A549 (cell line): Measurements from ENCODE around the gene DNM3. TPM values are rescaled to one million over a fixed set of nuclear protein-coding genes. Genes with fewer than 3 reads are reported as not detected.

Experiments used
- ATAC-seq, 2 experiments: fragments of 200-7000 bp in 1 of 2; fragments of >200 bp in 1 of 2; cut with Nextera tagmentation in 1 of 2; cut with Tn5 transposase in 1 of 2; 3 replicates each; pipeline versions ENCODE4 v1.8.0 to v1.9.1; 2018 to 2020; ENCODE audit warnings: mild to moderate bottlenecking in 1 of 2, moderate library complexity in 1 of 2
- CTCF ChIA-PET: fragments of 300-600 bp; sonication (Branson Sonifier 250); formaldehyde crosslinking; extraction: SDS; loops from one replicate; lab custom pipeline; 2021; ENCODE audit warnings: antibody characterized with exemption, inconsistent platforms; lab: Yijun Ruan, JAX
- POLR2A ChIA-PET: fragments of 350-600 bp; formaldehyde crosslinking; extraction: SDS; loops from one replicate; lab custom pipeline; 2021; ENCODE audit warnings: antibody characterized with exemption, inconsistent platforms; lab: Yijun Ruan, JAX
- DNase-seq, 2 experiments: peaks; one replicate each; pipeline versions ENCODE4 v3.0.0 to v3.0.0-alpha.2; 2011 to 2016; ENCODE audit warnings: low read depth in 1 of 2, low spot score in 1 of 2
- FAIRE-seq: peaks from 2 replicates; lab custom pipeline; 2011; peaks lifted over from hg19 to GRCh38; lab: Jason Lieb, UNC
- H3K27ac ChIP-seq, 2 experiments: fragments of >200 bp; sonication (Bioruptor Twin); formaldehyde crosslinking; 3 replicates each; pipeline ENCODE4 v1.5.1; 2016 to 2017
- H3K4me1 ChIP-seq: fragments of >200 bp; sonication (Bioruptor Twin); formaldehyde crosslinking; 3 replicates; pipeline ENCODE4 v1.6.1; 2016
- H3K4me2 ChIP-seq: fragments of >200 bp; sonication (Bioruptor Twin); formaldehyde crosslinking; 3 replicates; pipeline ENCODE4 v1.6.1; 2016
- H3K4me3 ChIP-seq: fragments of >200 bp; sonication (Bioruptor Twin); formaldehyde crosslinking; 3 replicates; pipeline ENCODE4 v1.5.1; 2016
- H3K9me3 ChIP-seq: fragments of >200 bp; sonication (Bioruptor Twin); formaldehyde crosslinking; 3 replicates; pipeline ENCODE4 v1.6.1; 2016
- BCL3 ChIP-seq: fragments of >200 bp; sonication (Bioruptor Twin); formaldehyde crosslinking; IDR thresholded peaks from 3 replicates; pipeline ENCODE4 v1.6.1; 2016
- BHLHE40 ChIP-seq: IDR thresholded peaks from 2 replicates; pipeline ENCODE4 v1.6.1; 2012; ENCODE audit warnings: low read depth, low read length, inconsistent platforms
- CBX2 ChIP-seq: fragments of 200-600 bp; sonication (generic); IDR thresholded peaks from 2 replicates; pipeline ENCODE4 v1.6.1; 2016; ENCODE audit warnings: low read depth, mild to moderate bottlenecking, borderline replicate concordance
- CHD2 ChIP-seq: fragments of 150-350 bp; IDR thresholded peaks from 2 replicates; pipeline ENCODE4 v1.6.1; 2014; ENCODE audit warnings: low read length; ENCODE audit not compliant: partially characterized antibody
- CHD4 ChIP-seq: fragments of 200-600 bp; sonication (generic); IDR thresholded peaks from 2 replicates; pipeline ENCODE4 v1.6.1; 2016; ENCODE audit warnings: antibody characterized with exemption, mild to moderate bottlenecking, borderline replicate concordance
- CTCF ChIP-seq: fragments of >200 bp; sonication (Bioruptor Twin); formaldehyde crosslinking; IDR thresholded peaks from 3 replicates; pipeline ENCODE4 v1.5.1; 2016
- EHF ChIP-seq: fragments of 250-450 bp; sonication (Bioruptor Pico); IDR thresholded peaks from 2 replicates; pipeline ENCODE4 v1.5.0; 2020; ENCODE audit warnings: mild to moderate bottlenecking
- EP300 ChIP-seq, 2 experiments: fragments of >200 bp; sonication (Bioruptor Twin); formaldehyde crosslinking; IDR thresholded peaks; 2 replicates in 1 of 2; 3 replicates in 1 of 2; pipeline ENCODE4 v1.6.1; 2016 to 2017
- ESRRA ChIP-seq: fragments of 150-350 bp; IDR thresholded peaks from 2 replicates; pipeline ENCODE4 v1.6.1; 2014; ENCODE audit warnings: mild to moderate bottlenecking, low read length, borderline replicate concordance
- FOSB ChIP-seq: fragments of 250-450 bp; sonication (Bioruptor Pico); IDR thresholded peaks from 2 replicates; pipeline ENCODE4 v1.5.0; 2020; ENCODE audit warnings: mild to moderate bottlenecking, moderate library complexity
- FOSL2 ChIP-seq, 2 experiments: fragments of 450-650 bp in 1 of 2; fragments of >200 bp in 1 of 2; sonication (Bioruptor Twin) in 1 of 2; formaldehyde crosslinking; IDR thresholded peaks; 2 replicates each; pipeline versions ENCODE4 v1.5.0 to v1.6.1; 2016 to 2020; ENCODE audit warnings: mild to moderate bottlenecking in 1 of 2, moderate library complexity in 1 of 2
- FOXS1 ChIP-seq: fragments of 250-450 bp; sonication (Bioruptor Pico); IDR thresholded peaks from 2 replicates; pipeline ENCODE4 v1.5.0; 2020; ENCODE audit warnings: mild to moderate bottlenecking, moderate library complexity
- HEYL ChIP-seq: fragments of 250-450 bp; sonication (Bioruptor Pico); IDR thresholded peaks from 2 replicates; pipeline ENCODE4 v1.8.0; 2021; ENCODE audit warnings: mild to moderate bottlenecking, moderate library complexity
- JUNB ChIP-seq: fragments of >200 bp; sonication (Bioruptor Twin); formaldehyde crosslinking; IDR thresholded peaks from 2 replicates; pipeline ENCODE4 v1.6.1; 2016
- KDM1A ChIP-seq: fragments of 200-600 bp; sonication (generic); IDR thresholded peaks from 2 replicates; pipeline ENCODE4 v1.6.1; 2016; ENCODE audit warnings: low read depth, mild to moderate bottlenecking
- NR3C1 ChIP-seq: fragments of >200 bp; sonication (Bioruptor Twin); formaldehyde crosslinking; IDR thresholded peaks from 3 replicates; pipeline ENCODE4 v1.6.1; 2017
- PHF8 ChIP-seq: fragments of 200-600 bp; sonication (generic); IDR thresholded peaks from 2 replicates; pipeline ENCODE4 v1.6.1; 2016; ENCODE audit warnings: low read depth, mild to moderate bottlenecking, antibody characterized with exemption, moderate library complexity, borderline replicate concordance
- POLR2AphosphoS2 ChIP-seq: conservative IDR thresholded peaks from 2 replicates; pipeline ENCODE4 v1.6.1; 2012; ENCODE audit warnings: low read length, improper control_type of control experiment, inconsistent platforms
- RAD21 ChIP-seq, 2 experiments: fragments of >200 bp in 1 of 2; sonication (Bioruptor Twin) in 1 of 2; formaldehyde crosslinking in 1 of 2; IDR thresholded peaks in 1 of 2; conservative IDR thresholded peaks in 1 of 2; 2 replicates in 1 of 2; 3 replicates in 1 of 2; pipeline ENCODE4 v1.6.1; 2012 to 2018; ENCODE audit warnings: inconsistent platforms in 1 of 2
- RCOR1 ChIP-seq: fragments of 150-350 bp; IDR thresholded peaks from 2 replicates; pipeline ENCODE4 v1.6.1; 2014; ENCODE audit warnings: antibody characterized with exemption, low read length, low read depth
- RFX5 ChIP-seq: fragments of 450-650 bp; IDR thresholded peaks from 2 replicates; pipeline ENCODE4 v1.7.1; 2014; ENCODE audit warnings: antibody characterized with exemption, mild to moderate bottlenecking, moderate library complexity
- SMC3 ChIP-seq: fragments of >200 bp; sonication (Bioruptor Twin); formaldehyde crosslinking; IDR thresholded peaks from 3 replicates; pipeline ENCODE4 v1.6.1; 2018; ENCODE audit warnings: inconsistent platforms
- SREBF2 ChIP-seq: fragments of 450-650 bp; IDR thresholded peaks from 2 replicates; pipeline ENCODE4 v1.6.1; 2014; ENCODE audit warnings: mild to moderate bottlenecking, moderate library complexity
- TP53 ChIP-seq: fragments of 250-450 bp; sonication (Bioruptor Pico); IDR thresholded peaks from 2 replicates; pipeline ENCODE4 v1.5.0; 2021; ENCODE audit warnings: mild to moderate bottlenecking, moderate library complexity
- ZFP36 ChIP-seq: fragments of 450-650 bp; IDR thresholded peaks from 2 replicates; pipeline ENCODE4 v1.6.1; 2014; ENCODE audit warnings: borderline replicate concordance; ENCODE audit not compliant: partially characterized antibody
- WGBS: methylation state at CpG from one replicate; pipeline ENCODE4 v1.1.6; 2017; ENCODE audit errors: missing lambda C conversion rate; 5-methylcytosine and 5-hydroxymethylcytosine counted together
- polyA plus RNA-seq, 4 experiments: library from polyadenylated mRNA; depleted of rRNA in 3 of 4; stranded (reverse); fragments of >200 nt; fragmentation: RNase III in 1 of 4; extraction: RNeasy Plus Mini Kit Qiagen cat#74134 plus additional on column Dnase treatment in 1 of 4; gene quantifications; 2 replicates in 3 of 4; 3 replicates in 1 of 4; pipeline ENCODE4 v1.2.3, GENCODE V29; 2011 to 2017
- TF ChIP-seq, protein P1 (sequence below): IDR thresholded peaks from 2 replicates; pipeline ENCODE4 v1.6.1; 2012
- TF ChIP-seq, protein P2 (sequence below): IDR thresholded peaks from 2 replicates; pipeline ENCODE4 v1.6.1; 2012
- TF ChIP-seq, protein P3 (sequence below): fragments of 200-600 bp; sonication (generic); IDR thresholded peaks from 2 replicates; pipeline ENCODE4 v1.6.1; 2016; ENCODE audit warnings: antibody characterized with exemption, mild to moderate bottlenecking, moderate library complexity
- TF ChIP-seq, protein P4 (sequence below): fragments of 150-350 bp; IDR thresholded peaks from 2 replicates; pipeline ENCODE4 v1.6.1; 2014; ENCODE audit warnings: low read depth, mild to moderate bottlenecking, low read length

The DNM3 gene
- polyA plus RNA-seq, 2 of the 4 experiments (the other 2 are of a cell fraction) = 0.57 to 1.5 TPM

DNA sequence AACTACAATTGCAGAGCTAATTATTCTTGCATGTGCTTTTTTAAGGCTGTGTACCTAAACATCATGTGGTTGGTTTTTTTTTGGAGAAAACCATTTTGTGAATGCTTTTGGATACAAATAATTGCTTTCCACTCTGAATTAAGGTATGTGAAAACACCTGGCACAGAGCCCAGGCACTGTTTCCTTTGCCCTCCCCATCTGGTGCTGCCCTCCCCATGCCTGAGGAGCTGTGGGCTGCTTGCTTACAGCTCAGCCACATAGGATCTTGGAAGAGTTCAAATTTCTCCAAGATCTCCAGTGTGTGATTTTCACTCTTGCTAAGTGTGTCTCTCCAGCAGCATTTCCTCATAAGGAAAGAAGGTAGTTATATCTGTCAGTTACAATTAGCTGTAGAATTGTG, 27.8 kb downstream of the DNM3 start:
- no peaks in the 10 kb centered on the region for H3K9me3 ChIP-seq
- no peak overlapping the region for H3K27ac ChIP-seq
- H3K4me3 ChIP-seq = no peak overlapping the region
- ATAC-seq (no peak), DNase-seq (no peak), FAIRE-seq (no peak)
- no peaks in the 10 kb centered on the region for H3K4me1 ChIP-seq
- CTCF ChIA-PET = no interaction called here
- POLR2A ChIA-PET = no interaction called here
- no peak overlapping the region for H3K4me2 ChIP-seq
- no peak for TF ChIP-seq POLR2AphosphoS2
- TF ChIP-seq CBX2 = no peak
- TF ChIP-seq, protein P1, sequence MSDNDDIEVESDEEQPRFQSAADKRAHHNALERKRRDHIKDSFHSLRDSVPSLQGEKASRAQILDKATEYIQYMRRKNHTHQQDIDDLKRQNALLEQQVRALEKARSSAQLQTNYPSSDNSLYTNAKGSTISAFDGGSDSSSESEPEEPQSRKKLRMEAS = no peak
- TF ChIP-seq ESRRA = no peak
- TF ChIP-seq SREBF2 = no peak
- no peak for TF ChIP-seq RCOR1
- no peak for TF ChIP-seq NR3C1
- no peak for TF ChIP-seq FOXS1
- TF ChIP-seq RAD21 (conservative IDR thresholded peaks at IDR 0.05 in 1 of 2, IDR thresholded peaks at IDR 0.05 in 1 of 2) = no peak
- no peak for TF ChIP-seq SMC3
- TF ChIP-seq PHF8 = no peak
- no peak for TF ChIP-seq BCL3
- TF ChIP-seq FOSL2 (IDR thresholded peaks at IDR 0.05) = no peak
- TF ChIP-seq FOSL2 (CRISPR knock-in tag; IDR thresholded peaks at IDR 0.05) = no peak
- no peak for TF ChIP-seq EP300 (IDR thresholded peaks at IDR 0.05)
- no peak for TF ChIP-seq BHLHE40
- TF ChIP-seq KDM1A = no peak
- no peak for TF ChIP-seq RFX5
- no peak for TF ChIP-seq CTCF
- TF ChIP-seq, protein P2, sequence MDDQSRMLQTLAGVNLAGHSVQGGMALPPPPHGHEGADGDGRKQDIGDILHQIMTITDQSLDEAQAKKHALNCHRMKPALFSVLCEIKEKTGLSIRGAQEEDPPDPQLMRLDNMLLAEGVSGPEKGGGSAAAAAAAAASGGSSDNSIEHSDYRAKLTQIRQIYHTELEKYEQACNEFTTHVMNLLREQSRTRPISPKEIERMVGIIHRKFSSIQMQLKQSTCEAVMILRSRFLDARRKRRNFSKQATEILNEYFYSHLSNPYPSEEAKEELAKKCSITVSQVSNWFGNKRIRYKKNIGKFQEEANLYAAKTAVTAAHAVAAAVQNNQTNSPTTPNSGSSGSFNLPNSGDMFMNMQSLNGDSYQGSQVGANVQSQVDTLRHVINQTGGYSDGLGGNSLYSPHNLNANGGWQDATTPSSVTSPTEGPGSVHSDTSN = no peak
- TF ChIP-seq CHD2 = no peak

GRCh38 chr1:171871848-171872247, 30.6 kb downstream of the DNM3 start:
- CTCF ChIA-PET = interaction anchor here (0.6 to 1.1 kb wide), 2 partner anchors 95 to 150 kb away, joined by 3 to 4 read pairs; no protein-coding TSS in a partner anchor
- POLR2A ChIA-PET = no interaction called here
- Histone ChIP-seq H3K4me2 (no peak overlapping the region), H3K9me3 (no peaks in the 10 kb centered on the region), H3K4me3 (no peak overlapping the region), H3K4me1 (no peaks in the 10 kb centered on the region), H3K27ac (no peak overlapping the region)
- 62% methylated on average over 2 of the region's 2 CpGs for WGBS
- no peak for ATAC-seq
- FAIRE-seq = no peak
- no peak for DNase-seq
- TF ChIP-seq TP53 (CRISPR knock-in tag) (no peak), RCOR1 (no peak), EHF (CRISPR knock-in tag) (no peak), ZFP36 (no peak), FOSB (no peak), PHF8 (no peak), SREBF2 (no peak), BHLHE40 (no peak), POLR2AphosphoS2 (no peak), HEYL (CRISPR knock-in tag) (no peak), RFX5 (no peak), CHD4 (no peak), JUNB (no peak)
- TF ChIP-seq, protein P1 = no peak
- TF ChIP-seq, protein P3, sequence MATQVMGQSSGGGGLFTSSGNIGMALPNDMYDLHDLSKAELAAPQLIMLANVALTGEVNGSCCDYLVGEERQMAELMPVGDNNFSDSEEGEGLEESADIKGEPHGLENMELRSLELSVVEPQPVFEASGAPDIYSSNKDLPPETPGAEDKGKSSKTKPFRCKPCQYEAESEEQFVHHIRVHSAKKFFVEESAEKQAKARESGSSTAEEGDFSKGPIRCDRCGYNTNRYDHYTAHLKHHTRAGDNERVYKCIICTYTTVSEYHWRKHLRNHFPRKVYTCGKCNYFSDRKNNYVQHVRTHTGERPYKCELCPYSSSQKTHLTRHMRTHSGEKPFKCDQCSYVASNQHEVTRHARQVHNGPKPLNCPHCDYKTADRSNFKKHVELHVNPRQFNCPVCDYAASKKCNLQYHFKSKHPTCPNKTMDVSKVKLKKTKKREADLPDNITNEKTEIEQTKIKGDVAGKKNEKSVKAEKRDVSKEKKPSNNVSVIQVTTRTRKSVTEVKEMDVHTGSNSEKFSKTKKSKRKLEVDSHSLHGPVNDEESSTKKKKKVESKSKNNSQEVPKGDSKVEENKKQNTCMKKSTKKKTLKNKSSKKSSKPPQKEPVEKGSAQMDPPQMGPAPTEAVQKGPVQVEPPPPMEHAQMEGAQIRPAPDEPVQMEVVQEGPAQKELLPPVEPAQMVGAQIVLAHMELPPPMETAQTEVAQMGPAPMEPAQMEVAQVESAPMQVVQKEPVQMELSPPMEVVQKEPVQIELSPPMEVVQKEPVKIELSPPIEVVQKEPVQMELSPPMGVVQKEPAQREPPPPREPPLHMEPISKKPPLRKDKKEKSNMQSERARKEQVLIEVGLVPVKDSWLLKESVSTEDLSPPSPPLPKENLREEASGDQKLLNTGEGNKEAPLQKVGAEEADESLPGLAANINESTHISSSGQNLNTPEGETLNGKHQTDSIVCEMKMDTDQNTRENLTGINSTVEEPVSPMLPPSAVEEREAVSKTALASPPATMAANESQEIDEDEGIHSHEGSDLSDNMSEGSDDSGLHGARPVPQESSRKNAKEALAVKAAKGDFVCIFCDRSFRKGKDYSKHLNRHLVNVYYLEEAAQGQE = no peak
- TF ChIP-seq, protein P4, sequence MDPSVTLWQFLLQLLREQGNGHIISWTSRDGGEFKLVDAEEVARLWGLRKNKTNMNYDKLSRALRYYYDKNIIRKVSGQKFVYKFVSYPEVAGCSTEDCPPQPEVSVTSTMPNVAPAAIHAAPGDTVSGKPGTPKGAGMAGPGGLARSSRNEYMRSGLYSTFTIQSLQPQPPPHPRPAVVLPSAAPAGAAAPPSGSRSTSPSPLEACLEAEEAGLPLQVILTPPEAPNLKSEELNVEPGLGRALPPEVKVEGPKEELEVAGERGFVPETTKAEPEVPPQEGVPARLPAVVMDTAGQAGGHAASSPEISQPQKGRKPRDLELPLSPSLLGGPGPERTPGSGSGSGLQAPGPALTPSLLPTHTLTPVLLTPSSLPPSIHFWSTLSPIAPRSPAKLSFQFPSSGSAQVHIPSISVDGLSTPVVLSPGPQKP = no peak
